DMS153 treated with DMSO at 0.1 percent for 48 hours (cell line): ENCODE data around the gene IGFLR1.

Experiments
- DNase-seq: peaks from one replicate; lab custom pipeline; 2025; ENCODE audit not compliant: unreplicated experiment; lab: John Stamatoyannopoulos, UW

Gene IGFLR1

GRCh38 chr19:35739275-35740107, 2.8 kb downstream of the IGFLR1 start:
- no peak for DNase-seq

GRCh38 chr19:35738887-35739229, 3.4 kb downstream of the IGFLR1 start:
- no peak for DNase-seq

GRCh38 chr19:35738021-35738886, 4.0 kb downstream of the IGFLR1 start:
- no peak for DNase-seq

- DNase-seq: no peak
Observed at GRCh38 chr19:35736913-35737886, 5.1 kb downstream of the IGFLR1 start.

GRCh38 chr19:35734889-35735288, 7.4 kb downstream of the IGFLR1 start:
- DNase-seq: no peak

GRCh38 chr19:35734273-35734672, 8.0 kb downstream of the IGFLR1 start:
- DNase-seq: no peak

GRCh38 chr19:35733180-35734125, 8.8 kb downstream of the IGFLR1 start:
- DNase-seq: no peak

GRCh38 chr19:35732540-35733179, 9.6 kb downstream of the IGFLR1 start:
- no peak for DNase-seq

GRCh38 chr19:35731779-35732405, 10.4 kb downstream of the IGFLR1 start:
- no peak for DNase-seq

GRCh38 chr19:35731353-35731752, 10.9 kb downstream of the IGFLR1 start:
- DNase-seq: no peak

- no peak for DNase-seq
Observed at GRCh38 chr19:35730326-35730725, 11.9 kb downstream of the IGFLR1 start.

GRCh38 chr19:35729763-35730162, 12.5 kb downstream of the IGFLR1 start:
- no peak for DNase-seq

- DNase-seq: no peak
Observed at GRCh38 chr19:35729021-35729420, 13.2 kb downstream of the IGFLR1 start.

GRCh38 chr19:35727956-35728706, 14.1 kb downstream of the IGFLR1 start:
- DNase-seq: no peak

- no peak for DNase-seq
Observed at GRCh38 chr19:35727053-35727955, 14.9 kb downstream of the IGFLR1 start.

- DNase-seq: no peak
Observed at GRCh38 chr19:35725216-35725861, 16.9 kb downstream of the IGFLR1 start.

- DNase-seq: no peak
Observed at GRCh38 chr19:35724560-35724959, 17.7 kb downstream of the IGFLR1 start.
